ENCODE measurements around the gene TMEM44.

The TMEM44 gene

DNA sequence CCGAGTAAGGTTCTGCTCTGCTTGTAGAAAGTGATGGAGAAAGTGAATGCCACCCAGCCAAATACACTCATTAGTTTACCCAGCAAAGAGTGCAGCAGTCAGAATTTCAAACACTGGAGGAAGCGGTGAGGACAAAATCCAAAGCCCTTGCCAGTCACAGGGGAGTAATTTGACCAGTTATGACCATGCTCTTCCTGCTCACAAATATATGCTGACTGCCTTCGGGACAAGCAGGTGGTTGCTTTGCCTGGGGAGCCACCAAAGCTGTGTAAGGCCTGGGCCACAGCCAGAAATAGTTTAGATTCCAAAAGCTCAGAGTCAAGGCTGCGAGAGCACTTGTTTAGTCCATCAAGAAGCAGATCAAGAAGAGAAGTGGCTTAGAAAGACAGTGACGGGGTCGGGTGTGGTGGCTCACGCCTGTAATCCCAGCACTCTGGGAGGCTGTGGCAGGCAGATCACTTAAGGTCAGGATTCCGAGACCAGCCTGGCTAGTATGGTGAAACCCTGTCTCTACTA, 95.4 kb downstream of the TMEM44 start:
- no peak for DNase-seq (ENCODE audit: low read depth)

More for the DNA sequence above, 95.4 kb downstream of the TMEM44 start:
- TF ChIP-seq, protein P1, sequence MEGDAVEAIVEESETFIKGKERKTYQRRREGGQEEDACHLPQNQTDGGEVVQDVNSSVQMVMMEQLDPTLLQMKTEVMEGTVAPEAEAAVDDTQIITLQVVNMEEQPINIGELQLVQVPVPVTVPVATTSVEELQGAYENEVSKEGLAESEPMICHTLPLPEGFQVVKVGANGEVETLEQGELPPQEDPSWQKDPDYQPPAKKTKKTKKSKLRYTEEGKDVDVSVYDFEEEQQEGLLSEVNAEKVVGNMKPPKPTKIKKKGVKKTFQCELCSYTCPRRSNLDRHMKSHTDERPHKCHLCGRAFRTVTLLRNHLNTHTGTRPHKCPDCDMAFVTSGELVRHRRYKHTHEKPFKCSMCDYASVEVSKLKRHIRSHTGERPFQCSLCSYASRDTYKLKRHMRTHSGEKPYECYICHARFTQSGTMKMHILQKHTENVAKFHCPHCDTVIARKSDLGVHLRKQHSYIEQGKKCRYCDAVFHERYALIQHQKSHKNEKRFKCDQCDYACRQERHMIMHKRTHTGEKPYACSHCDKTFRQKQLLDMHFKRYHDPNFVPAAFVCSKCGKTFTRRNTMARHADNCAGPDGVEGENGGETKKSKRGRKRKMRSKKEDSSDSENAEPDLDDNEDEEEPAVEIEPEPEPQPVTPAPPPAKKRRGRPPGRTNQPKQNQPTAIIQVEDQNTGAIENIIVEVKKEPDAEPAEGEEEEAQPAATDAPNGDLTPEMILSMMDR (IDR thresholded peaks at IDR 0.05; ENCODE audit: low read depth, low read length, missing control alignments): no peak
- H3K4me3 ChIP-seq (ENCODE audit: low read depth, low read length): no peak overlapping the region
